Activated CD4-positive, alpha-beta memory T cell treated with anti-CD3 and anti-CD28 coated beads for 36 hours (primary cell): ENCODE measurements around the gene ENTPD7. TPM values are rescaled to one million over a fixed set of nuclear protein-coding genes. Genes with fewer than 3 reads are reported as not detected.

Source experiments
- CTCF ChIA-PET: fragments of 350-600 bp; sonication (Branson Sonifier 250); formaldehyde crosslinking; loops from one replicate; lab custom pipeline; 2021; ENCODE audit warnings: antibody characterized with exemption, inconsistent platforms; lab: Charles Lee
- POLR2A ChIA-PET: fragments of 350-600 bp; sonication (Branson Sonifier 250); formaldehyde crosslinking; loops from one replicate; lab custom pipeline; 2021; ENCODE audit warnings: antibody characterized with exemption; lab: Charles Lee
- DNase-seq: peaks from one replicate; pipeline ENCODE4 v3.0.0-alpha.2; 2020
- H3K27ac Mint-ChIP-seq: one replicate; pipeline ENCODE4 v1.8.0; 2021; ENCODE audit warnings: mixed read lengths
- H3K27me3 Mint-ChIP-seq: one replicate; pipeline ENCODE4 v1.8.0; 2021; ENCODE audit warnings: mixed read lengths
- H3K36me3 Mint-ChIP-seq: one replicate; pipeline ENCODE4 v1.8.0; 2021; ENCODE audit warnings: mixed read lengths
- H3K4me1 Mint-ChIP-seq: one replicate; pipeline ENCODE4 v1.8.0; 2021; ENCODE audit warnings: low read depth, mixed read lengths
- H3K4me3 Mint-ChIP-seq: one replicate; pipeline ENCODE4 v1.8.0; 2021; ENCODE audit warnings: mild to moderate bottlenecking, mixed read lengths
- H3K9me3 Mint-ChIP-seq: one replicate; pipeline ENCODE4 v1.8.0; 2021; ENCODE audit warnings: mixed read lengths
- intact Hi-C: fragments of 100-400 bp; cut with micrococcal nuclease; formaldehyde crosslinking; loops from one replicate; pipeline ENCODE4 v1.15.1; 2023
- total RNA-seq, 2 experiments: library from RNA; stranded (reverse); gene quantifications; one replicate each; pipeline ENCODE4 v1.2.3, GENCODE V29; 2021

The ENTPD7 gene
- total RNA-seq, 2 experiments from 2014 or later = 3.0 to 3.3 TPM

DNA sequence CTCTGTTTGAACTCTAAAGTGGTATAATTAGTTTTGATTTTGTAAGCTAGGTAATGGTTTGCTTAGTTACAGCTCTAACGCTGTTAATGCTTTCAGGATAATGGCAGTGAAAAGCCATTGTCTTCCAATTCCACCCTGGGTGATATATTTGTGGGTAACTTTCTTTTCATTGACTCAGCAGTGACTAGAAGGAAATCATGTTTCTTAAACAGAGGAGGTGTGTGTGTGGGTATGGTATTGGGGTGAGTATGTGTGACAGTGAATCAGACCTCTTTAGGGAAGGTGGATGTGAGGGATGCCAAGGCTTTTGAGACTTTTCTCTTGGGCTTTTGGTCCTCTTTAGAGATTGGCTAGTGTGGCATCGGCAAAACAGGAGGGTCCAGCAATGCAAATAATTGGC, 13.6 kb downstream of the ENTPD7 start:
- H3K4me3 Mint-ChIP-seq = no peak overlapping the region
- H3K36me3 Mint-ChIP-seq = peaks cover 2% of the 10 kb centered on the region
- H3K27me3 Mint-ChIP-seq = no peaks in the 10 kb centered on the region
- intact Hi-C loops = no loop called here
- no peak overlapping the region for H3K27ac Mint-ChIP-seq
- POLR2A ChIA-PET = no interaction called here
- CTCF ChIA-PET = no interaction called here
- no peaks in the 10 kb centered on the region for H3K9me3 Mint-ChIP-seq
- peaks cover 6% of the 10 kb centered on the region for H3K4me1 Mint-ChIP-seq
- no peak for DNase-seq

DNA sequence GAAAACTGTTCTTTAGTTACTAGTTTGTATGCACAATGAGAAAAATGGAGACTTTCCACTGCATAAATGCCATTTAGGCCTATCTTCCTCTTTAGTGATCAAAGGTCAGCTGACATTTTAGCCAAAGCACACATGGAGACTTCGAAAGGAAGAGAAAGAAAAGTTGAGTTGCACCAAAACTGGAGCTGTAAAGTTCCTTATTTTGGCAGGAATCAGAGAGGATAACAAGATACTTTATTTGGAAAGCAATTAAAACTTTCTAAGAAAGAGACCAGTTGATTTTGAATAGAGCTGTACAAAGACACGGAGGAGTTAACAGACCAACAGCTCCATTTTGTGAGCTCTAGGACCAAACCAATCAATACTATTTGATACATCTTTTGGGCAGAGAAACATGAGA, 14.2 kb downstream of the ENTPD7 start:
- Mint-ChIP-seq H3K36me3 (peaks cover 2% of the 10 kb centered on the region), H3K4me1 (peaks cover 6% of the 10 kb centered on the region), H3K4me3 (no peak overlapping the region), H3K9me3 (no peaks in the 10 kb centered on the region), H3K27me3 (no peaks in the 10 kb centered on the region), H3K27ac (no peak overlapping the region)
- intact Hi-C loops = no loop called here
- DNase-seq = no peak
- ChIA-PET POLR2A (no interaction called here), CTCF (no interaction called here)

DNA sequence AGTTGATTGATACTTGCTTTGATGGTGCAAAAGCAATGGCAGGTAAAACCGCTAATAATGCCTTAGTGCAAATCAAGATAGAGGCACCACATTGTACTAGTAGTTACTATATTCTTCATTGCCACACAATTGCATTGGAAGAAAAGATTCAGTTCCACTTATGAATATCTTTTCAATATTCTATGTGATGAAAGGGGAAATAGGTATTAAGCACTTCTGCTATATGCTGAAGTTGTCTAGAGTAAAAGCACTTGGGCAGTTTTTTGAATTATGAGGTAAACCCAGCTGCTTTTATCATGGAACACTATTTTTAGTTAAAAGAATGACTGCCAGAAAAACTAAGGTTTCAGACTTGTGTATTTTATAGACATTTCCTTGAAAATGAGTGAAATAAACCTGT, 15.5 kb downstream of the ENTPD7 start:
- intact Hi-C loops = no loop called here
- H3K4me3 Mint-ChIP-seq = no peak overlapping the region
- H3K4me1 Mint-ChIP-seq = peaks cover 6% of the 10 kb centered on the region
- ChIA-PET CTCF (no interaction called here), POLR2A (no interaction called here)
- peaks cover 2% of the 10 kb centered on the region for H3K36me3 Mint-ChIP-seq
- H3K27me3 Mint-ChIP-seq = no peaks in the 10 kb centered on the region
- no peak overlapping the region for H3K27ac Mint-ChIP-seq
- H3K9me3 Mint-ChIP-seq = no peaks in the 10 kb centered on the region
- no peak for DNase-seq

DNA sequence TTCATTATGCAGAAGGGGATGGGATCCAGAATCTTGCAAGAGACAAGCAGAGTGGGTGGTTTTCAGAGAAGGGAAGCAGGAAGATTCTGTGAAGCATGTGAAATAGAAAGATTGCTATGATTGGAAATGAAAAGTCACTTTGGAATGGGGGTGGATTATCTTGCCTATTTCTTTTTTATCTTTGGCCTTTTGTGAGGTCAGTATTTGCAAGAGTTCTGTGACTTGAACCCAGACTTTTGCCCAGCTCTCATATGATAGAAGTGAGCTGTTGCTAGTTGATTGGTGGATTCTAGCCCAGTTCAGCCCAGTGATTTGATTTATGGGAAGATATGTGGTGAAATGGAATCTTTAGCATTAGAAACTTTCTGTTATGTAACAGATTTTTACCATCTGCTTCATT, 17.1 kb downstream of the ENTPD7 start:
- H3K4me3 Mint-ChIP-seq = no peak overlapping the region
- POLR2A ChIA-PET = no interaction called here
- CTCF ChIA-PET = no interaction called here
- peaks cover 5% of the 10 kb centered on the region for H3K36me3 Mint-ChIP-seq
- intact Hi-C loops = no loop called here
- DNase-seq = no peak
- H3K27me3 Mint-ChIP-seq = no peaks in the 10 kb centered on the region
- H3K4me1 Mint-ChIP-seq = peaks cover 6% of the 10 kb centered on the region
- H3K27ac Mint-ChIP-seq = no peak overlapping the region
- H3K9me3 Mint-ChIP-seq = no peaks in the 10 kb centered on the region

DNA sequence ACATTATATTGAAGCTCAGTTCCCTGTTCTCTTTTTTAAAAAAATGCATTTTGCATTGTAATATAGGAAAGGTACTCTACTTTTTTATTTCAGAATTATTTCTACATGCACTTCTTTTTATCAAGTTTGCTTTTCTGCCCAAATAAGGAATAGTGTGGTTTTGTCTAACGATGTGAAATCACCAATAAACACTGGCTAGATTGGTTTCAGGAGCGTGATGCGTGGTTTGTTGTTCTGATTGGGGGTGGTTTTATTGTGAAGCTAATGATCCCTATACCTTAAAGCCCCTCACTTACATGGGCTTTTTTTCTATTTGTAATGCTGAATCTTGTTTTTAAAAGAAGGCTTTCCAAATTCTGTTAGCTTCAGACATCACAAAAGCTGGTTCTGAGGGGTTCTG, 17.6 kb downstream of the ENTPD7 start:
- Mint-ChIP-seq H3K4me3 (no peak overlapping the region), H3K9me3 (no peaks in the 10 kb centered on the region), H3K27me3 (no peaks in the 10 kb centered on the region), H3K27ac (no peak overlapping the region), H3K4me1 (peaks cover 6% of the 10 kb centered on the region), H3K36me3 (peaks cover 5% of the 10 kb centered on the region)
- ChIA-PET POLR2A (no interaction called here), CTCF (no interaction called here)
- no peak for DNase-seq
- intact Hi-C loops = no loop called here

DNA sequence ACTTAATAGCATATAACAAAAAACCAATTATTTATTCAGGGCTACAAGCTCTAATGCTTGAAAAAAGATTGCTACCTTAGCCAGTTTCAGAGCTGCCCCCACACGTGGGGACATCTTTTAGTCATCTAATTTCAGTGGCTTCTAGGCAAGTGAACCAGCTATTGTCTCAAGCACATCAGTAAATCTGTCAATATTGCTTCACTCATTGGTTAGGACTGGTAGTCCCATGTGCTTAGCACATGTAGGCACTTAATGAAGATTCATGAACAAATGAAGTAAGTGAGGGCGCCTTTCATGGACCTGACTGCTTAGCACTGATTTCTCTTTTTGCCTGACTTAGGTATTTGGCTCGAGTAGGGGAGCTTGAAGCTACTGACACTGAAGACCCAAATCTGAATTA, 19.6 kb downstream of the ENTPD7 start:
- Mint-ChIP-seq H3K27me3 (no peaks in the 10 kb centered on the region), H3K9me3 (no peaks in the 10 kb centered on the region), H3K36me3 (peaks cover 3% of the 10 kb centered on the region), H3K27ac (no peak overlapping the region), H3K4me1 (peaks cover 2% of the 10 kb centered on the region), H3K4me3 (no peak overlapping the region)
- ChIA-PET CTCF (no interaction called here), POLR2A (no interaction called here)
- no peak for DNase-seq
- intact Hi-C loops = no loop called here

DNA sequence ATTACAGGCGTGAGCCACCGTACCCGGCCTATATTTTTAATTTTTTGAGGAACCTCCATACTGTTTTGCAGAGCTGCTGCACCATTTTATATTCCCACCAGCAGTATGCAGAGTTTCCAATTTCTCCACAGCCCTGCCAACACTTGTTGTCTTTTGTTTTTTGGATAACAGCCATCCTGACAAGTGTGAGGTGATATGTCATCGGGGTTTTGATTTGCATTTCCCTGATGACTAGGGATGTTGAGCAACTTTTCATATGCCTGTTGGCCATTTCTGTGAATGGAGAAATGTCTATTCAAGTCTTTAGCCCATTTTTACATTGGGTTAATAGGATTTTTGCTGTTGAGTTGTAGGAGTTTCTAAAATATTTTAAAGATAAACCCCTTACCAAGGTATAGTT, 22.2 kb downstream of the ENTPD7 start:
- no peak overlapping the region for H3K4me3 Mint-ChIP-seq
- H3K9me3 Mint-ChIP-seq = no peaks in the 10 kb centered on the region
- ChIA-PET CTCF (interaction anchor here (0.6 kb wide), 1 partner anchor 21 kb away, joined by 3 read pairs; no protein-coding TSS in a partner anchor), POLR2A (no interaction called here)
- no peaks in the 10 kb centered on the region for H3K27me3 Mint-ChIP-seq
- no peak for DNase-seq
- H3K27ac Mint-ChIP-seq = no peak overlapping the region
- intact Hi-C loops = no loop called here
- H3K4me1 Mint-ChIP-seq = no peaks in the 10 kb centered on the region
- H3K36me3 Mint-ChIP-seq = peaks cover 4% of the 10 kb centered on the region

DNA sequence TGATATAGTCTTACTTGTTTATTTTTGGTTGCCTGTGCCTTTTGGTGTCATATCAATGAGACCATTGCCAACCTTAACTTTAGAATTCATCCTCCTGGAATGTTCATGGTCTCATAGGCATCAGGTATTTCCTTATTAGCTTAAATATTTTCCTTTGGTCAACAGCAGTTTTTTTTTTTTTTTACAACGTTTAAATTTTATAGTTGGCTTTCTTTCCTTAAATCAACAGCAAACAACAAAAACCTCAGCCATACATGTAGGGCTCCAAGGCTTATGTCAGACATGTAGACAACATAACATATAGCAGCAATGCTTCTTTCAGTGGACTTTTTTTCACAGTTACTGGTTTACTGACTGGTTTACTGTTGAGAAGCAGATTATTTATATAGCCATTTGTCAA, 22.7 kb downstream of the ENTPD7 start:
- intact Hi-C loops = no loop called here
- no peak for DNase-seq
- Mint-ChIP-seq H3K27ac (no peak overlapping the region), H3K4me1 (no peaks in the 10 kb centered on the region), H3K36me3 (peaks cover 6% of the 10 kb centered on the region), H3K9me3 (no peaks in the 10 kb centered on the region), H3K27me3 (no peaks in the 10 kb centered on the region), H3K4me3 (no peak overlapping the region)
- CTCF ChIA-PET = interaction anchor here (0.6 to 0.9 kb wide), 2 partner anchors 20 to 42 kb away, joined by 3 read pairs; no protein-coding TSS in a partner anchor
- POLR2A ChIA-PET = no interaction called here

DNA sequence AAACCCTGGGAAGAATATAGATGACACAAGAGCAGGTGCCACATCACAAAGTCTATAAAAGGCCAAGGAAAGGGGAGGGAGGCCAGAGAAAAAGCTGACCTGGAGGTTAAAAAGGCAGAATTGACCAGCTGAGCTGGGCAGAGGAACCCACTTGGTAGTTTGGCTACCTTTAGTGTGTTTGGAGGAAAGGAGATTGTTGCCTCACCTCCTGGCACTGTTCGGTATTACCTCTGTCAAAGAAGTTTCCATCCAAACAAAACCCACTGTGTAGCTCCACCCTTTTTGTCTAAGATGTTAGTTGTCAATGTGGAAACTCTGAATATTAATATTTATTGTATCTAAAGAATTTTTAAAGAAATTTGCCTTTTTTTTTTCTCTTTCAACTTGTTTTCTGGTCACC, 23.4 kb downstream of the ENTPD7 start:
- ChIA-PET CTCF (interaction anchor here (0.7 to 0.9 kb wide), 2 partner anchors 43 to 62 kb away, joined by 3 read pairs; partner anchors contain the start of gene SLC25A28), POLR2A (no interaction called here)
- H3K27me3 Mint-ChIP-seq = no peaks in the 10 kb centered on the region

DNA sequence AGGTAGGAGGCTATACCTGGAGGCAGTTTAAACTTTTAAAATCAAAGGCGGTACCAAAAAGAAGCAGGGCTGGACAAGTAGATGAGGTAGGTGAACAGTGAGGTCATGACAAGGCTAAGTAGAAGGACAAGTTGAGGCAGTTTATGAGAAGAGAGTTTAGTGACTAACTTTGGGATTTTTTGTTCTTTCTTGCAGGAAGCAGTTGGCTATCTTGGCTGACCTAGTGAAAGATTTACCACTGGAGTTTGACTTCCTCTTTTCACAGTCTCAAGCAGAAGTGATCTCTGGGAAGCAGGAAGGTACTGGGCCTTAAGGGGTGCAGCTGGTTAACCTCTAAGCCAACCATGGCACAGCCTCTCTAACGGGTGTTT, 26.3 kb downstream of the ENTPD7 start:
- H3K27me3 Mint-ChIP-seq = no peaks in the 10 kb centered on the region
- POLR2A ChIA-PET = no interaction called here
- CTCF ChIA-PET = no interaction called here

More for the DNA sequence above, 23.4 kb downstream of the ENTPD7 start:
- Mint-ChIP-seq H3K27ac (no peak overlapping the region), H3K9me3 (no peaks in the 10 kb centered on the region), H3K4me3 (no peak overlapping the region), H3K36me3 (peaks cover 6% of the 10 kb centered on the region), H3K4me1 (no peaks in the 10 kb centered on the region)
- no peak for DNase-seq
- intact Hi-C loops = no loop called here

DNA sequence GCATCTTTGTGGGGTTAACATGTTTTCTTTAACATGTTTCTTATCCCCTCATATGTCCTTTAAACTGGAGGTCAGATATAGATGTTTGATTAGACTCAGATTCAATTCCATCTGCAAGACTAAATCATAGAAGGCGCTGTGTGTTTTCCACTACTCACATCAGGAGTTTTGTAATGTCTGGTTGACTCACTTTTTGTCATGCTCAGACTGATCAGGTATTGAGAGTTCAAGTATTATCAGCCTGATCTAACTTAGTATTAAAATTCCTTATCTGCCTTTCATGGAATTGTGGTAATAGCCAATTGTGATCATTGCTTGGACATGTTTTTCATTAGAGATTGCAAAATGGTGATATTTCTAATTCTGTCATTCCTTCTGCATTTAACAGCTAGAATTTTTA, 30.2 kb downstream of the ENTPD7 start:
- intact Hi-C loops = no loop called here
- Mint-ChIP-seq H3K4me1 (no peaks in the 10 kb centered on the region), H3K9me3 (no peaks in the 10 kb centered on the region), H3K4me3 (no peak overlapping the region), H3K36me3 (peaks cover 6% of the 10 kb centered on the region), H3K27me3 (no peaks in the 10 kb centered on the region), H3K27ac (no peak overlapping the region)
- POLR2A ChIA-PET = no interaction called here
- DNase-seq = no peak
- CTCF ChIA-PET = no interaction called here

More for the DNA sequence above, 26.3 kb downstream of the ENTPD7 start:
- DNase-seq = no peak
- intact Hi-C loops = no loop called here
- Mint-ChIP-seq H3K27ac (no peak overlapping the region), H3K9me3 (no peaks in the 10 kb centered on the region), H3K36me3 (peaks cover 7% of the 10 kb centered on the region), H3K4me3 (no peak overlapping the region), H3K4me1 (no peaks in the 10 kb centered on the region)

DNA sequence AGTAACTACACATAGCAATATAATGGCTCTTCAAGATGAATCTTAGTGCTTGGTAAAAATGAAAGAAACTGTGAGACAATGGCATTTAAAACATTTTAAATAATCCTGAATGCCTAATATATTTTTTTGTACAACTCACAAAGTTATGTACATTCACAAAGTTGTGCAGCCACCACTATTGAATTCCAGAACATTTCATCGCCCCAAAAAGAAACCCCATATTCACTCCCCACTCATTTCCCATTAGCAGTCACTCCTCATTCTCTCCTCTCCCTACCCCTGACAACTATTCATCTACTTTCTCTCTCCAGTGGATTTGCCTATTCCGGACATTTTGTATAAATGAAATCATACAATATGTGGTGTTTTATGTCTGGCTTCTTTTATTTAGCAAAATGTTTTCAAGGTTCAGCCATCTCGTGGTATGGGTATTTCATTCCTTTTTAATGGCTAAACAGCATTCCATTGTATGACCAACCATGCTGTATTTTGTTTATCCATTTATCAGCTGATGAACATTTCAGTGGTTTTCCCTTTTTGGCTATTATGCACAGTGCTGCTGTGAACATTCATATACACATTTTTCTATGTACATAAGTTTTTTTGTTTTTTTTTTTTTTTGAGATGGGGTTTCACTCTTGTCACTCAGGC, 34.7 kb downstream of the ENTPD7 start:
- ChIA-PET POLR2A (no interaction called here), CTCF (interaction anchor here (0.6 kb wide), 1 partner anchor 34 kb away, joined by 4 read pairs; no protein-coding TSS in a partner anchor)
- H3K27ac Mint-ChIP-seq = no peak overlapping the region
- no peaks in the 10 kb centered on the region for H3K9me3 Mint-ChIP-seq
- no peak for DNase-seq
- intact Hi-C loops = no loop called here
- no peaks in the 10 kb centered on the region for H3K4me1 Mint-ChIP-seq
- H3K36me3 Mint-ChIP-seq = peaks cover 15% of the 10 kb centered on the region
- no peaks in the 10 kb centered on the region for H3K27me3 Mint-ChIP-seq
- H3K4me3 Mint-ChIP-seq = no peak overlapping the region

DNA sequence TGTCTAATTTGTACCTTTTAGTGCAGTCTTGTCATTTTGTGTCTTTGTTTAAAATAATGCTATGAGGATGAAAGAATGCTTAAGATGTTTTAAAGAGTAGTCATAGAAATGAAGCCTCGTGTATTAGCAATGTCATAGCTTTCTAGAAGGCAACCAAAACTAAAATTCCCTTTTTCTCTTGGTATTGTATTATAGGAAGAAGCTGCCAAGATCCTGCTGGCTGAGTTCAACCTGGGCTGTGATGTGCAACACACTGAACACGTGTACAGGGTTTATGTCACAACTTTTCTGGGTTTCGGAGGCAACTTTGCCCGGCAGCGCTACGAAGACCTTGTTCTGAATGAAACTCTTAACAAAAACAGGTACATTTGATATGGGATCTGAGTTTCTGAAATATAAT, 36.5 kb downstream of the ENTPD7 start:
- H3K27me3 Mint-ChIP-seq = no peaks in the 10 kb centered on the region
- ChIA-PET CTCF (no interaction called here), POLR2A (no interaction called here)
- no peak overlapping the region for H3K4me3 Mint-ChIP-seq
- no peaks in the 10 kb centered on the region for H3K9me3 Mint-ChIP-seq
- H3K4me1 Mint-ChIP-seq = no peaks in the 10 kb centered on the region
- no peak overlapping the region for H3K27ac Mint-ChIP-seq
- DNase-seq = no peak
- H3K36me3 Mint-ChIP-seq = peaks cover 19% of the 10 kb centered on the region
- intact Hi-C loops = no loop called here
